H1 (cell line): ENCODE data around the gene CCDC157. TPM values are rescaled to one million over a fixed set of nuclear protein-coding genes. Genes with fewer than 3 reads are reported as not detected.

Source experiments
- CREB1 ChIP-seq: IDR thresholded peaks from 2 replicates; pipeline ENCODE4 v1.6.1; 2012; ENCODE audit warnings: inconsistent platforms
- EP300 ChIP-seq, 2 experiments: IDR thresholded peaks; 1 replicate in 1 of 2; 2 replicates in 1 of 2; pipeline ENCODE4 v1.6.1; 2011 to 2012; ENCODE audit warnings: low read depth in 2 of 2, low read length in 2 of 2, mild to moderate bottlenecking in 2 of 2, borderline replicate concordance in 1 of 2, inconsistent platforms in 1 of 2, moderate library complexity in 1 of 2
- FOSL1 ChIP-seq: IDR thresholded peaks from 2 replicates; pipeline ENCODE4 v1.6.1; 2011; ENCODE audit warnings: mild to moderate bottlenecking, low read depth, low read length, moderate library complexity; ENCODE audit not compliant: insufficient read depth
- HDAC2 ChIP-seq, 2 experiments: fragments of 300-600 bp in 1 of 2; sonication (generic) in 1 of 2; IDR thresholded peaks; 2 replicates each; pipeline ENCODE4 v1.6.1; 2011 to 2012; ENCODE audit warnings: low read depth in 2 of 2, low read length in 2 of 2, mild to moderate bottlenecking in 2 of 2, moderate library complexity in 2 of 2, borderline replicate concordance in 1 of 2, inconsistent platforms in 1 of 2
- JUN ChIP-seq: IDR thresholded peaks from 2 replicates; pipeline ENCODE4 v1.6.1; 2011; ENCODE audit warnings: low read depth, mild to moderate bottlenecking, improper control_type of control experiment, low read length
- PHF8 ChIP-seq: fragments of 200-600 bp; sonication (generic); conservative IDR thresholded peaks from 2 replicates; pipeline ENCODE4 v1.7.1; 2012; ENCODE audit warnings: low read depth, mild to moderate bottlenecking, inconsistent platforms, low read length, moderate library complexity
- RFX5 ChIP-seq: IDR thresholded peaks from 2 replicates; pipeline ENCODE4 v1.6.1; 2011; ENCODE audit warnings: low read depth, low read length, improper control_type of control experiment, borderline replicate concordance
- RNF2 ChIP-seq: fragments of 200-900, 300-1000 bp; sonication (generic); IDR thresholded peaks from 2 replicates; pipeline ENCODE4 v1.7.1; 2016; ENCODE audit warnings: borderline replicate concordance, low read depth, mild to moderate bottlenecking, antibody characterized with exemption, low read length; ENCODE audit not compliant: poor library complexity, severe bottlenecking; ENCODE audit errors: missing control alignments
- RXRA ChIP-seq: IDR thresholded peaks from 2 replicates; pipeline ENCODE4 v1.6.1; 2011; ENCODE audit warnings: low read depth, mild to moderate bottlenecking, low read length, moderate library complexity; ENCODE audit not compliant: insufficient read depth
- SP1 ChIP-seq: IDR thresholded peaks from 2 replicates; pipeline ENCODE4 v1.6.1; 2011; ENCODE audit warnings: low read depth, low read length
- SRF ChIP-seq: IDR thresholded peaks from 2 replicates; pipeline ENCODE4 v1.6.1; 2011; ENCODE audit warnings: mild to moderate bottlenecking, low read depth, low read length, moderate library complexity
- TAF1 ChIP-seq: IDR thresholded peaks from 2 replicates; pipeline ENCODE4 v1.6.1; 2011; ENCODE audit warnings: mild to moderate bottlenecking, low read depth, low read length
- polyA plus RNA-seq, 7 experiments: library from polyadenylated mRNA; depleted of rRNA in 3 of 7; stranded (reverse) in 5 of 7; unstranded in 2 of 7; fragments of >200 nt in 5 of 7; fragments of 200-250 nt in 2 of 7; gene quantifications; 1 replicate in 5 of 7; 2 replicates in 1 of 7; 4 replicates in 1 of 7; pipeline versions ENCODE4 v1.2.1 to v1.2.3, GENCODE V29; 2011 to 2013; ENCODE audit warnings: missing spikeins in 2 of 7, mixed read lengths in 2 of 7
- total RNA-seq: library from RNA; stranded (reverse); fragmentation: NEBNext Ultra II Directional; extraction: Animal tissue kit (Norgen Biotek cat#: 25700); gene quantifications from 2 replicates; pipeline ENCODE4 v1.2.1, GENCODE V29; 2021
- TF ChIP-seq, protein P1 (sequence below): IDR thresholded peaks from 2 replicates; pipeline ENCODE4 v1.6.1; 2012; ENCODE audit warnings: inconsistent platforms
- TF ChIP-seq, protein P2 (sequence below), 3 experiments: IDR thresholded peaks; 1 replicate in 2 of 3; 2 replicates in 1 of 3; pipeline versions ENCODE4 v1.5.1 to v1.6.1; 2011; ENCODE audit warnings: low read length in 3 of 3, mild to moderate bottlenecking in 3 of 3, inconsistent platforms in 2 of 3, low read depth in 1 of 3, moderate library complexity in 1 of 3; ENCODE audit not compliant: insufficient read depth in 1 of 3; ENCODE audit errors: control extremely low read depth in 1 of 3

Gene CCDC157
- total and polyA plus RNA-seq, 2 of the 8 experiments (the other 6 are each of a cell fraction or from before 2014, with no cell fraction given) = 4.1 to 8.4 TPM

DNA sequence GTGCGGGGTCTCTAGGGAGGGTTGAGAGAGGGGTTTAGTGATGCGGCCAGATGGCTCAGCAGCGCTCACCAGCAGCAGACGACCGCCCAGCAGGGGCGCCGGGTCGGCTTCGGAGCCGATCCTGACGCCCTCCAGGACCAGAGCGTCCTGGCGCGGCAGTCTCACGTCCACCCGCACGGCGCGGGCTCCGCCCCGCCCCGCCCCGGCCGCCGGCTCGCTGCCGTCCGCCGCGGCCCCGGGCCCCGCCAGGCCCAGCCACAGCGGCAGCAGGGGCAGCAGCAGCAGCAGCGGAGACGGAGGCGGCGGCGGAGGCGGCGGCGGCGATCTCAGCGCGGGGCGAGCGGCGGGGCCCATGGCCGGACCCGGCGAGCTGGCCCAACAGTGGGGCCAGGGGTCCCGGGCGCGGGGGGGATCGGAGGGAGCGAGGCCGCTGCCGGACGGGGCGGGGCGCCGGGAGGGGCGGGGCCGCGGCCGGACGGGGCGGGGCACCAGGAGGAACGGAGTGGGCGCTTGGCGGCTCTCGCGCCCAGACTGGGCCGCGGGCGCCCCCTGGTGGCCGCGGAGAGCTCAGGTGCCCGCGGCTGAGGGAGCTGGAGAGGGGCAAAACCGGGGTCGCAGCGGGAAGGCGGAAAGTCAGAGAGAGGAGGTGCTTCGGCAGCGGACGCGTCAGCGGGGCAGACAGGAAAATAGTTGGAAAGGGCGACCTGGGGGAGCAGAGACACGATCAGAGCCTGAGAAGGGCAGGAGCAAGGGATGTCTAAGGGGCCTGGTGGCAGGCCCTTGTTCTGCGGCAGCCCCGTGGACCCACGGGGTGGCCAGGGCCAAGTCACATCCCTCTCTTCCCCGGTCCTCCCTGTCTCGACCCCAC, 30.4 kb downstream of the CCDC157 start, which contains the start of gene RNF215 (continued):
- 0 out of 2 replicates have a peak, but pooled peaks have one; percentile 15 for TF ChIP-seq TAF1
- TF ChIP-seq RXRA = 0 out of 2 replicates have a peak, but pooled peaks have one; percentile 48
- TF ChIP-seq, protein P1, sequence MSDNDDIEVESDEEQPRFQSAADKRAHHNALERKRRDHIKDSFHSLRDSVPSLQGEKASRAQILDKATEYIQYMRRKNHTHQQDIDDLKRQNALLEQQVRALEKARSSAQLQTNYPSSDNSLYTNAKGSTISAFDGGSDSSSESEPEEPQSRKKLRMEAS = peak; percentile 39; the same call in 1 of the 2 replicates
- no peak for TF ChIP-seq RNF2
- TF ChIP-seq JUN = no peak
- no peak for TF ChIP-seq SP1
- no peak for TF ChIP-seq SRF
- TF ChIP-seq, protein P2, sequence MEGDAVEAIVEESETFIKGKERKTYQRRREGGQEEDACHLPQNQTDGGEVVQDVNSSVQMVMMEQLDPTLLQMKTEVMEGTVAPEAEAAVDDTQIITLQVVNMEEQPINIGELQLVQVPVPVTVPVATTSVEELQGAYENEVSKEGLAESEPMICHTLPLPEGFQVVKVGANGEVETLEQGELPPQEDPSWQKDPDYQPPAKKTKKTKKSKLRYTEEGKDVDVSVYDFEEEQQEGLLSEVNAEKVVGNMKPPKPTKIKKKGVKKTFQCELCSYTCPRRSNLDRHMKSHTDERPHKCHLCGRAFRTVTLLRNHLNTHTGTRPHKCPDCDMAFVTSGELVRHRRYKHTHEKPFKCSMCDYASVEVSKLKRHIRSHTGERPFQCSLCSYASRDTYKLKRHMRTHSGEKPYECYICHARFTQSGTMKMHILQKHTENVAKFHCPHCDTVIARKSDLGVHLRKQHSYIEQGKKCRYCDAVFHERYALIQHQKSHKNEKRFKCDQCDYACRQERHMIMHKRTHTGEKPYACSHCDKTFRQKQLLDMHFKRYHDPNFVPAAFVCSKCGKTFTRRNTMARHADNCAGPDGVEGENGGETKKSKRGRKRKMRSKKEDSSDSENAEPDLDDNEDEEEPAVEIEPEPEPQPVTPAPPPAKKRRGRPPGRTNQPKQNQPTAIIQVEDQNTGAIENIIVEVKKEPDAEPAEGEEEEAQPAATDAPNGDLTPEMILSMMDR (IDR thresholded peaks at IDR 0.05; ENCODE audit: control extremely low read depth in 1 of 3, insufficient read depth in 1 of 3, low read depth in 1 of 3, low read length in 3 of 3) = peak; percentile 79 to 92 (median 79)
- TF ChIP-seq CREB1 = peak; percentile 56
- no peak for TF ChIP-seq HDAC2 (IDR thresholded peaks at IDR 0.05; ENCODE audit: borderline replicate concordance in 1 of 2, low read depth in 2 of 2, low read length in 2 of 2)
- no peak for TF ChIP-seq EP300 (IDR thresholded peaks at IDR 0.05; ENCODE audit: borderline replicate concordance in 1 of 2, low read depth in 2 of 2, low read length in 2 of 2)
- TF ChIP-seq RFX5 = no peak
- TF ChIP-seq PHF8 = 0 out of 2 replicates have a peak, but pooled peaks have one; percentile 39
- TF ChIP-seq FOSL1 = 0 out of 2 replicates have a peak, but pooled peaks have one; percentile 45
